ENCODE data around the gene OSBPL5.

Gene OSBPL5

GRCh38 chr11:3094223-3094824 lies 70.8 kb downstream of the OSBPL5 start:
- H3K9me3 Mint-ChIP-seq: no peaks in the 10 kb centered on the region
- H3K4me1 Mint-ChIP-seq (ENCODE audit: low read depth): no peaks in the 10 kb centered on the region
- H3K4me3 Mint-ChIP-seq: no peak overlapping the region
- no peaks in the 10 kb centered on the region for H3K36me3 Mint-ChIP-seq (ENCODE audit: low read depth)
- H3K27ac Mint-ChIP-seq: no peak overlapping the region
- peaks cover 7% of the 10 kb centered on the region for H3K27me3 Mint-ChIP-seq (ENCODE audit: low read depth)

- H3K27ac Mint-ChIP-seq: no peak overlapping the region
- peaks cover 7% of the 10 kb centered on the region for H3K27me3 Mint-ChIP-seq (ENCODE audit: low read depth)
- no peak overlapping the region for H3K4me3 Mint-ChIP-seq
- H3K36me3 Mint-ChIP-seq (ENCODE audit: low read depth): no peaks in the 10 kb centered on the region
- H3K4me1 Mint-ChIP-seq (ENCODE audit: low read depth): no peaks in the 10 kb centered on the region
- H3K9me3 Mint-ChIP-seq: no peaks in the 10 kb centered on the region
Observed at GRCh38 chr11:3093281-3094191, 71.6 kb downstream of the OSBPL5 start.

- Mint-ChIP-seq H3K4me3 (no peak overlapping the region), H3K4me1 (ENCODE audit: low read depth) (no peaks in the 10 kb centered on the region), H3K27me3 (ENCODE audit: low read depth) (peaks cover 7% of the 10 kb centered on the region)
Observed at GRCh38 chr11:3092603-3093141, 72.4 kb downstream of the OSBPL5 start.

DNA sequence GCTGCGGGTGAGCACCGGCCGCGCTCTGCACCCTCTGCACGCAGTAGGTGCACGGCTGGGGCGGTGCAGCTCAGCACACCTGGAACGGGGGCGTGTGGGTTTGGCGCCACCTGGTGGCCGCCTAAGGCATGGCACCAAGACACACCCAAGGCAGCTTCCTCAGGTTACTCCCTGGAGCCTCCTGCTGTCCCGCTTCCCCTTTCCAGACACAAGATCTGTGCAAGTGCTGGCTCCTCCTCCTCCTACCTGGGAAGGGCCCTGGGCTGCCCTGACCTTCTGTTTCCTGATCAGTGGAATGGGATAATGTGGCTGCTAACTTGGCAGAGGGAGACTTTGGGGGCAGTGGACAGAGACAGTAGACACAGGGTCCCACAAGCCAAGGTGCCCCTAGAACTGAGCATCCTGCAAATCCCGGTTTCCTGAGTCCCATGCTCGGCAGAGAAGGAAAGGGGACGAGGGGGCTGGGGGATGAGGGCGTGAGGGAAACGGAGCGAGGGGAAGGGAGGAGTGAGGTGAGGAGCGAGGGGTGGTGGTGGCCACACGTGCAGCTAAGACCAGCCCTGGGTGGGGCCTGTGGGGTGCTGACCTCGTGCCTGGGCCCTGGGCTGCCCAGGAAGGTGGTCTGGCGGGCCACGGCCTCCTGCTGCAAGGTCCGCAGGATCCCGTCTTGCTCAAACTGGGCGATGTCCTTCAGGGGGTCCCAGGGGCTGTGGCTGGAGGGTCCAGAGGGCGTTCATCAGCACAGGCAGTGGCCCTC lies 73.1 kb downstream of the OSBPL5 start:
- Mint-ChIP-seq H3K27me3 (ENCODE audit: low read depth) (peaks cover 7% of the 10 kb centered on the region), H3K9me3 (no peaks in the 10 kb centered on the region), H3K27ac (no peak overlapping the region), H3K36me3 (ENCODE audit: low read depth) (no peaks in the 10 kb centered on the region), H3K4me3 (no peak overlapping the region), H3K4me1 (ENCODE audit: low read depth) (no peaks in the 10 kb centered on the region)

More at GRCh38 chr11:3092603-3093141, 72.4 kb downstream of the OSBPL5 start:
- Mint-ChIP-seq H3K27ac (no peak overlapping the region), H3K9me3 (no peaks in the 10 kb centered on the region), H3K36me3 (ENCODE audit: low read depth) (no peaks in the 10 kb centered on the region)

DNA sequence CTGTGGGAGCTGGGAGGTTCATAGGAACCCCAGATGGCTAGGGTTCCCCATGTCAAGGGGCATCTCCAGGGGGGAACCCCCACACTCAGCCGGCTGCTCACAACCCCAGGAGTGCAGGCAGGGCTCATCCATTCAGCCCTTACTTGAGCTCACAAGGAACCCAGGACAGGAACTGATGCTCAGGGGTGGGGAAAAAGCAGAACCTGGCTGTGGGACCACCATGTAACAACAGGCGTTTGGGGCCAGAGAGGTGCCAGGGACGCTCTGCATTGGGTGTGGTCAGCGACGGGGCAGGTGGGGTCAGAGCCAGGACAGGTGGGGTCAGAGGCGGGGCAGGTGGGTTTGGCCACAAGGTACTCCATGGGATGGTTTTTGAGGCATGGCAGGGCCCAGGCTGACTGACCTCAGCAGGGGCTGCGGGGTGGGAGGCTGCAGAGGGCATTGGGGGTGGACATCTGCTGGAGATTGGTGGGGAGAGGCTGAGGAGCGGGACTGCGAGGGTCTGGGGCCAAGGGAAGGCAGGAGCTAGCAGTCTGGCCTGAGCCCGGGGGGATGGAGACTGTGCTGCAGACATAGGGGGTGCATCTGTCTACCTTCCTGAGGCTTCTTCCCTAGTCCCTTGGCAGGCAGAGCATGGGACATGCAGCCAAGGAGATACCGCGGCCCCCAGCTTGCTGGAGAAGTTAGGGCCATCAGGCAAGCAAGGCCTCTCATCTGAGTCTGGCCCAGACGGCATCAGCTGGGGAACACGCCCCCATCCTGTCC lies 73.8 kb downstream of the OSBPL5 start:
- H3K27me3 Mint-ChIP-seq (ENCODE audit: low read depth): peaks cover 3% of the 10 kb centered on the region
- no peak overlapping the region for H3K4me3 Mint-ChIP-seq
- H3K27ac Mint-ChIP-seq: no peak overlapping the region
- no peaks in the 10 kb centered on the region for H3K36me3 Mint-ChIP-seq (ENCODE audit: low read depth)
- no peaks in the 10 kb centered on the region for H3K9me3 Mint-ChIP-seq
- no peaks in the 10 kb centered on the region for H3K4me1 Mint-ChIP-seq (ENCODE audit: low read depth)

DNA sequence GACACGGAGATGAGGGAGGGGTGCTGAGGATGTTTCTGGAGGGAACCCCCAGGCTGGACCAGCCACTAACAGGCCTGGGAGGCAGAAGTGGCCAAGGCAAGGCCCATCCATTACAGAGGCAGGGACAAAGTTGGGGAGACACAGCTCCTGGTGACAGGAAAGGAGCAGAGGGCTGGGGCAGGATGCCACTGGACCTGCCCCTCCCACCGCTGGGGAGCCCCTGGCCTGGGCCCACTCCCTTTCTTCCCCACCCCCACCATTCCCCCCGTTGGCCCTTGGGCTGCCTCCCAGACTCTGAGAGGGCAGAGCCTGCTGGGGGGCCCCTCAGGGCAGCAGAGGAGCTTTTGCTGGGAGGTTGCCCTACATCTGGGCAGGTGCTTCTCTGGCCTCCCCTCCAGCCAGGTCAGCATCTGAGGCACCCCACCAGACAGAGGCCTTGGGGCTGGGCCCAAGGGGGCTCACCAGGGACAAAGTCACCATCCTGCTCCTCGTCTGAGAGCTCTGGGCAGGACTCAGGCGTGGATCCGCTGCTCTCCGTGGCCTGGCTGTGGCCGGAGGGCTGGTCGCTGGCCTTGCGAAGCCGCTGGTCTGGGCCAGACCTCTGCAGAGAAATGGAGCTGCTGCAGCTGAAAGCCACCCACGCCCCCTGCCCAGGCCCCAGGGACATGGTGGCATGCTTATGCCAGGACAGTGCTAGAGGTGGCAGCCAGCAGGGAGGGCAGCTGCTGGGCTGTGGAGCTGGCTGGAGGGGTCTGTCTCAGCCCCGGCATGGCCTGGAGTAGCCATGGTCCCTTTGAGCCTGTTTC lies 74.8 kb downstream of the OSBPL5 start:
- no peaks in the 10 kb centered on the region for H3K9me3 Mint-ChIP-seq
- no peak overlapping the region for H3K27ac Mint-ChIP-seq
- no peaks in the 10 kb centered on the region for H3K27me3 Mint-ChIP-seq (ENCODE audit: low read depth)
- H3K4me3 Mint-ChIP-seq: no peak overlapping the region
- H3K4me1 Mint-ChIP-seq (ENCODE audit: low read depth): no peaks in the 10 kb centered on the region
- H3K36me3 Mint-ChIP-seq (ENCODE audit: low read depth): no peaks in the 10 kb centered on the region

DNA sequence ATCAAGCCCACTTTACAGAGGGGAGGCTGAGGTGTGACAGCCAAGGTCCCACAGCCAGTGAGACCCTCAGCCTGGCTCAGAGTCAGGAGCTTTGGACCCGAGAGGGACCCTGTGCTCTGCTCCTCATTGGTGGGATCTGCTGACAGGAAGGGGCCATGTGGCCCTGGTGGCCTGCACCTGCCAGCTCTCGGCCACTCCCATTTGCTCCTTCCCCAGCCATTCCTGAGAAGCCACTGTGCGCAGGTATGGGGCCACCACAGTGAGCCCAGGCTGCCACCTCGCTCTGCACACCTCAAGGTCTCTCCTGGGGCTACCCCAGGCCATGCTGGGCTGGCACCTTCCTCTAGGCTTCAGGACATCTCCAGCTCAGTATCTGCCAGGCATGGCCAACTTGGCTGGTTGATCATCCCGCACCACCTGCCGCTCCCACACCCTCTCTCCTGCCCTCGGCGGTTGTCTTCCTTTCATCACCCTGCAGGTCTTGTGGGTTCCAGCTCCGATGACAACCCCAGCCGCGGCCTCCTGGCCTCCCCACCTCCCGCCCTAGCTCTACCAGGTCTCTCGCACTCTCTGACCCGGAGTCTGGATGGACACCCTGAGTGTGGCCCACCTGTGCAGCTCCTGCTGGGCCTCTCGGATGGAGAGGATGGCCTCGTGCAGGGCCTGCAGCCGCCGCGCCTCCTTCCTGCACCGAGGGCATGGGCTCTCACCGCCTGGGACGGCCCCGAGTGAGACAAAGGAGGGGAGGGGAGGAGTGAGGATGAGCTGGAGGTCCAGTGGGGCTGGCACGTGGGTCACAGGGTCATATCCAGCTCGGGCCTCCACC lies 75.7 kb downstream of the OSBPL5 start:
- Mint-ChIP-seq H3K27ac (no peak overlapping the region), H3K9me3 (no peaks in the 10 kb centered on the region), H3K27me3 (ENCODE audit: low read depth) (no peaks in the 10 kb centered on the region), H3K4me3 (no peak overlapping the region), H3K36me3 (ENCODE audit: low read depth) (no peaks in the 10 kb centered on the region), H3K4me1 (ENCODE audit: low read depth) (no peaks in the 10 kb centered on the region)

GRCh38 chr11:3088806-3089205 lies 76.3 kb downstream of the OSBPL5 start:
- no peaks in the 10 kb centered on the region for H3K9me3 Mint-ChIP-seq
- no peaks in the 10 kb centered on the region for H3K4me1 Mint-ChIP-seq (ENCODE audit: low read depth)
- H3K27me3 Mint-ChIP-seq (ENCODE audit: low read depth): no peaks in the 10 kb centered on the region
- H3K36me3 Mint-ChIP-seq (ENCODE audit: low read depth): no peaks in the 10 kb centered on the region
- no peak overlapping the region for H3K27ac Mint-ChIP-seq
- no peak overlapping the region for H3K4me3 Mint-ChIP-seq

DNA sequence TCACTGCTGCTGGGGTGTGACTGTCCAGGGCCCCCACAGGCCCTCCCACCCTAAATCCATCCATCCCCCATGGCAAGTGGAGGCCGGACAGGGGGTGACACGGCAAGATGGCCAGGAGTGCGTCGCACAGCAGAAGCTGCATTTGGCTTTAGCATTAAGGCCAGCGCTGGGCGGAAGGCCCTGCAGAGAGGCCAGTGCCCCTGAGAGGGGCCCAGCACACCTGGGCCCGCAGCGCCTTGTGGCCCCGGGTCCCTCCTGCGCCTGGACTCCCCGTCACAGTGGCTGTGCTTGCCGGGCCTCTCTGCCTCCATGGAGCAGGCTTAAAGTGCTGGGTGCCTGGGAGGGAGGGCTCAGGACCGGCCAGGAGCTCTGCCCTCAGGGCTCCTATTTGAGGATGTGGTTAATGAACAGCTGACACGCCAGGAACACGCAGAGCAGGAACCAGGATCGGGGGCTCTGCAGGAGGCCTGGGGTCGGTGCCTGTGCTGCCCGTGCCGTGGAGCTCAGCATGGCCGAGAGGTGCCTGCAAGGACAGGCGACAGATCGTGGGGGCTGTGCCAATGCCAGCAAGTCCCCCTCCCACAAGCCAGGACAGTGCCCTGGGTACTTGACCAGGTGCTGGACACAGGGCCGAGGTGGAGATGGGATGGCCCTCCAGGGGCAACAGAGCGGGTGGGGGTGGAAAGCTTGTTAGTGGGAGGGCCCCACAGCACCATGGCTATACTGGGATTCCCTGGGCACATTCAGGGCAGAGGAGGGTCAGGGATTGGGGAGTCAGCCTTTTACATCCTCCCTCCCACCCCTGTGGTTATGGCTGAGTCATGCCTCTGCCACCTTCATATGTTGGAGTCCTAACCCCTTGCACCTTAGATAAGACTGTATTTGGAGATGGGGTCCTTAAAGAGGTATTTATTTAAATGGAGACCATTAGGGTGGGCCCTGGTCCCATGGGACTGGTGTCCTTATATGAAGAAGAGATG lies 77.0 kb downstream of the OSBPL5 start:
- no peak overlapping the region for H3K27ac Mint-ChIP-seq
- no peaks in the 10 kb centered on the region for H3K27me3 Mint-ChIP-seq (ENCODE audit: low read depth)
- no peaks in the 10 kb centered on the region for H3K9me3 Mint-ChIP-seq
- no peaks in the 10 kb centered on the region for H3K36me3 Mint-ChIP-seq (ENCODE audit: low read depth)
- H3K4me3 Mint-ChIP-seq: no peak overlapping the region
- no peaks in the 10 kb centered on the region for H3K4me1 Mint-ChIP-seq (ENCODE audit: low read depth)

DNA sequence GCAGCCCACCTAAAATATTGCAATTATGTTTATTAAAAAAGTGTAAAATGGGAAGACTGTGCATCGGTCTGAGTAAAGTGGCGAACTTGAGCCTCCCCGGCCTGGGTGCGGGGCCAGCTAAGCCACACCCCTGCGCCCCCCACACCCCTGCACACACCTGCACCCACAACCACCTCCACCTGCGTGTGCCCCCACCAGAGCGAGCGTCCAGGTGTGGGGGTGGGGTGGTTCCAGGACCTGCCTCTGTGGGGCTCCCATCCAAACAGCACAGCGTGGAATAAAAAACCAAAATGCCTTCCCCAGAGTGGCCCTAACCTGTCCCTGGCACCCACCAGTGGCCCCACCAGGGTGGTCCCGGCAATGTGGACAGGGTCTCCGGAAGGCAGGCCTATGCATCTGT lies 77.7 kb downstream of the OSBPL5 start:
- H3K4me3 Mint-ChIP-seq: no peak overlapping the region
- no peaks in the 10 kb centered on the region for H3K27me3 Mint-ChIP-seq (ENCODE audit: low read depth)
- H3K27ac Mint-ChIP-seq: no peak overlapping the region
- H3K9me3 Mint-ChIP-seq: no peaks in the 10 kb centered on the region
- no peaks in the 10 kb centered on the region for H3K4me1 Mint-ChIP-seq (ENCODE audit: low read depth)
- H3K36me3 Mint-ChIP-seq (ENCODE audit: low read depth): no peaks in the 10 kb centered on the region

DNA sequence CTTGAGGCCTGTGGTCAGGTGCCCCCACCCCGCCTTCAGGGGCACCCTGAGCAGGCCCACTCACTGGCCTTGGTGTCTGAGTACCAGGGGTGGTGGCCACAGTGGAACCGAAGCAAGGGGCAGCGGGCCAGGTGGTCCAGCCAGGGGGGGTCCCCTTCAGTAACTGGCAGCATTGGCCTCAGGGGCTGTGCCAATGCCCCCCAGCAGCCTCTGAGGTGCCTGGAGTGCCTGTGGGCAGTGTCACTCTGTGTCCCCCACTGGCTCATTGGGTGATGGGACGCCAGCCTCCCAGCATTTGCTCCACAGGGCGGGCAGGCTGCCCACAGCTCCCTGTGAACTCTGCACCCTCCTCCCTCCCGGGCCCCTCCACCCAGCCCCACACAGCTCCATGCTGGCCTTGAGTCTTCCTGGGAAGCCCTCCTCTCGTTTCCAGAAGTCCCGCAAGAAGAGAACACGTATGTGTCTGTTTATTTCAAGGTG lies 78.4 kb downstream of the OSBPL5 start:
- Mint-ChIP-seq H3K27ac (no peak overlapping the region), H3K36me3 (ENCODE audit: low read depth) (no peaks in the 10 kb centered on the region), H3K4me1 (ENCODE audit: low read depth) (no peaks in the 10 kb centered on the region), H3K4me3 (no peak overlapping the region), H3K9me3 (no peaks in the 10 kb centered on the region), H3K27me3 (ENCODE audit: low read depth) (no peaks in the 10 kb centered on the region)

DNA sequence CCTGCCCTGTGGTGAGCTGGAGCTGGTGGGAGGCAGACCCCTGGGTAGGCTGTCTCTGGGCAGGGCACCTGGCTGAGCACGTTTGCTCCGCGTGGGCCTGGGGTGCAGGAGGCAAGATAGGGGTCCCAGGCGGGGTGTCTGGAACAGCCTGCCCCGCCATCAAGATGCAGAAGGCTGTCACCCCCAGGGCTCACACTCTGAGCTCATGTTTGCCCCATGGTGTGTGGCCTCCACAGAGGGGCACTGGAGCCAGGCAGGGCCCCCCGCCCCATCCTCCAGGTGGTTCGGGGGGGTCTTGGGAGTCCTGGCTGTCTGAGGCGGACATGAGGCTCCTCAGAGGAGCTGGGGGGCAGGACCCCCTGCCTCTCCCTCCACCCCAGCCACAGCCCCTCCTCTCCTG lies 79.0 kb downstream of the OSBPL5 start:
- Mint-ChIP-seq H3K36me3 (ENCODE audit: low read depth) (no peaks in the 10 kb centered on the region), H3K9me3 (no peaks in the 10 kb centered on the region), H3K27ac (no peak overlapping the region), H3K4me1 (ENCODE audit: low read depth) (no peaks in the 10 kb centered on the region), H3K4me3 (no peak overlapping the region), H3K27me3 (ENCODE audit: low read depth) (no peaks in the 10 kb centered on the region)

Data from T-helper 1 cell treated with Interleukin-12 subunit alpha and Interleukin-12 subunit beta and Interleukin-4 antibody, amounts not matched to agents 30 μg/mL and 1 μg/mL, for 36 hours (primary cell).